Body of pancreas (tissue), 4 donors: ENCODE data around the gene SLC7A8. TPM values are rescaled to one million over a fixed set of nuclear protein-coding genes. Genes with fewer than 3 reads are reported as not detected.

Experiments used
- ATAC-seq: fragments of 150-250 bp; one replicate; pipeline ENCODE4 v1.9.1; 2016
- DNase-seq, 4 donors: peaks; one replicate each; pipeline ENCODE4 v3.0.0-alpha.2; 2019
- H3K27ac ChIP-seq, 4 donors: fragments of 200-600 bp; sonication (generic); 1 replicate in 3 of 4; 2 replicates in 1 of 4; pipeline versions ENCODE4 v1.5.1 to v1.6.1; 2016 to 2019; ENCODE audit warnings: mild to moderate bottlenecking in 1 of 4, mixed read lengths in 1 of 4, moderate library complexity in 1 of 4
- H3K27me3 ChIP-seq, 2 donors: fragments of 200-600 bp; sonication (generic); one replicate each; pipeline ENCODE4 v1.6.0; 2016; ENCODE audit warnings: mild to moderate bottlenecking in 1 of 2
- H3K36me3 ChIP-seq, 2 donors: fragments of 200-600 bp; sonication (generic); replicated peaks in 1 of 2; 2 replicates each; pipeline ENCODE4 v1.5.1; 2016; ENCODE audit warnings: low read depth in 2 of 2; ENCODE audit not compliant: insufficient read depth in 1 of 2
- H3K4me1 ChIP-seq: fragments of 200-600 bp; sonication (generic); one replicate; pipeline ENCODE4 v1.6.0; 2016
- H3K4me3 ChIP-seq, 2 donors: fragments of 200-600 bp; sonication (generic); 1 replicate in 1 of 2; 2 replicates in 1 of 2; pipeline ENCODE4 v1.5.1; 2016 to 2019
- H3K9me3 ChIP-seq, 3 donors: fragments of 200-600 bp; sonication (generic); 1 replicate in 2 of 3; 2 replicates in 1 of 3; pipeline ENCODE4 v1.5.1; 2016
- CTCF ChIP-seq, 7 experiments: fragments of 450-650 bp in 4 of 7; fragments of 200-600 bp in 3 of 7; sonication (generic) in 3 of 7; IDR thresholded peaks; one replicate each; pipeline ENCODE4 v1.5.1; 2016 to 2019; ENCODE audit warnings: antibody characterized with exemption in 7 of 7
- POLR2A ChIP-seq, 3 donors: fragments of 450-650 bp; IDR thresholded peaks; one replicate each; pipeline ENCODE4 v1.6.1; 2016; ENCODE audit warnings: antibody characterized with exemption in 3 of 3, mild to moderate bottlenecking in 2 of 3
- WGBS, 2 donors: methylation state at CpG; one replicate each; pipeline ENCODE4 v1.1.5; 2017; 5-methylcytosine and 5-hydroxymethylcytosine counted together
- intact Hi-C: fragments of 100-400 bp; cut with DNase I; formaldehyde crosslinking; loops from one replicate; pipeline ENCODE4 v1.15.1; 2023
- total RNA-seq, 2 donors: library from RNA; depleted of rRNA; stranded (reverse); fragments of >200 nt; gene quantifications; one replicate each; pipeline ENCODE4 v1.1.0, GENCODE V29; 2016

Gene SLC7A8
- total RNA-seq, 2 donors from 2014 or later: 17.8 to 18.2 TPM

- 0 to 1% methylated on average over 24 of the region's 24 CpGs for WGBS, 2 donors
- intact Hi-C loops: no loop called here
Measured at GRCh38 chr14:23182372-23183157, 895 bp downstream of the SLC7A8 start.

GRCh38 chr14:23181946-23182345 is 1.5 kb downstream of the SLC7A8 start:
- no peak for ATAC-seq

More at GRCh38 chr14:23182372-23183157, 895 bp downstream of the SLC7A8 start:
- Histone ChIP-seq H3K4me3 (peak overlapping the region in 1 of 2 donors; percentile 41), H3K36me3 (no peaks in the 10 kb centered on the region), H3K27me3 (no peaks in the 10 kb centered on the region), H3K4me1 (peaks cover 8% of the 10 kb centered on the region), H3K9me3 (no peaks in the 10 kb centered on the region), H3K27ac (peak overlapping the region in 3 of 4 donors; percentile 14 to 22 (median 14))
- DNase-seq (peak; percentile 49 to 77 (median 59)), ATAC-seq (peak; percentile 80)
- peak in 1 of 3 donors; percentile 12 for TF ChIP-seq POLR2A (IDR thresholded peaks at IDR 0.05)
- TF ChIP-seq CTCF (IDR thresholded peaks at IDR 0.05): peak in 1 of 7 experiments; percentile 4

GRCh38 chr14:23181453-23181852 is 2.0 kb downstream of the SLC7A8 start:
- H3K27me3 ChIP-seq: no peaks in the 10 kb centered on the region
- intact Hi-C loops: no loop called here
- no peak overlapping the region for H3K27ac ChIP-seq

More at GRCh38 chr14:23181946-23182345, 1.5 kb downstream of the SLC7A8 start:
- Histone ChIP-seq H3K4me3 (no peak overlapping the region), H3K36me3 (no peaks in the 10 kb centered on the region), H3K27ac (no peak overlapping the region), H3K4me1 (peaks cover 8% of the 10 kb centered on the region), H3K9me3 (no peaks in the 10 kb centered on the region), H3K27me3 (no peaks in the 10 kb centered on the region)
- no peak for DNase-seq
- intact Hi-C loops: no loop called here
- no peak for TF ChIP-seq POLR2A (IDR thresholded peaks at IDR 0.05)
- no peak for TF ChIP-seq CTCF (IDR thresholded peaks at IDR 0.05)
- WGBS, 2 donors: 36 to 42% methylated on average over 4 of the region's 4 CpGs

GRCh38 chr14:23177181-23177580 is 6.3 kb downstream of the SLC7A8 start:
- Histone ChIP-seq H3K36me3 (no peaks in the 10 kb centered on the region), H3K4me3 (no peak overlapping the region), H3K27ac (peak overlapping the region in 1 of 4 donors; percentile 39), H3K4me1 (peaks cover 5% of the 10 kb centered on the region), H3K27me3 (no peaks in the 10 kb centered on the region), H3K9me3 (no peaks in the 10 kb centered on the region)
- ATAC-seq (peak; percentile 76), DNase-seq (peak in 3 of 4 donors; percentile 48 to 63 (median 53))
- WGBS, 2 donors: 42 to 58% methylated on average over 2 of the region's 2 CpGs
- no peak for TF ChIP-seq CTCF (IDR thresholded peaks at IDR 0.05)
- no peak for TF ChIP-seq POLR2A (IDR thresholded peaks at IDR 0.05)
- intact Hi-C loops: no loop called here

More at GRCh38 chr14:23181453-23181852, 2.0 kb downstream of the SLC7A8 start:
- WGBS, 2 donors: 62 to 67% methylated on average over 3 of the region's 3 CpGs
- peaks cover 8% of the 10 kb centered on the region for H3K4me1 ChIP-seq
- H3K4me3 ChIP-seq: no peak overlapping the region
- DNase-seq: no peak
- no peaks in the 10 kb centered on the region for H3K36me3 ChIP-seq
- no peaks in the 10 kb centered on the region for H3K9me3 ChIP-seq
- TF ChIP-seq CTCF (IDR thresholded peaks at IDR 0.05): no peak
- no peak for TF ChIP-seq POLR2A (IDR thresholded peaks at IDR 0.05)
- no peak for ATAC-seq
